GM18507 (cell line): ENCODE measurements around the gene TK1.

Experiments
- DNase-seq: peaks from one replicate; pipeline ENCODE4 v3.0.0; 2011; ENCODE audit warnings: low read depth; ENCODE audit not compliant: insufficient read length; ENCODE audit errors: extremely low spot score
- FAIRE-seq: peaks from 2 replicates; lab custom pipeline; 2011; peaks lifted over from hg19 to GRCh38; lab: Jason Lieb, UNC

TK1 gene

DNA sequence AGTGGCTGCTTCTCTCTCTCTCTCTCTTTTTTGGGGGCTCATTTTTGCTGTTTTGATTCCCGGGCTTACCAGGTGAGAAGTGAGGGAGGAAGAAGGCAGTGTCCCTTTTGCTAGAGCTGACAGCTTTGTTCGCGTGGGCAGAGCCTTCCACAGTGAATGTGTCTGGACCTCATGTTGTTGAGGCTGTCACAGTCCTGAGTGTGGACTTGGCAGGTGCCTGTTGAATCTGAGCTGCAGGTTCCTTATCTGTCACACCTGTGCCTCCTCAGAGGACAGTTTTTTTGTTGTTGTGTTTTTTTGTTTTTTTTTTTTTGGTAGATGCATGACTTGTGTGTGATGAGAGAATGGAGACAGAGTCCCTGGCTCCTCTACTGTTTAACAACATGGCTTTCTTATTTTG is 36.9 kb upstream of the TK1 start:
- DNase-seq (no peak), FAIRE-seq (no peak)

DNA sequence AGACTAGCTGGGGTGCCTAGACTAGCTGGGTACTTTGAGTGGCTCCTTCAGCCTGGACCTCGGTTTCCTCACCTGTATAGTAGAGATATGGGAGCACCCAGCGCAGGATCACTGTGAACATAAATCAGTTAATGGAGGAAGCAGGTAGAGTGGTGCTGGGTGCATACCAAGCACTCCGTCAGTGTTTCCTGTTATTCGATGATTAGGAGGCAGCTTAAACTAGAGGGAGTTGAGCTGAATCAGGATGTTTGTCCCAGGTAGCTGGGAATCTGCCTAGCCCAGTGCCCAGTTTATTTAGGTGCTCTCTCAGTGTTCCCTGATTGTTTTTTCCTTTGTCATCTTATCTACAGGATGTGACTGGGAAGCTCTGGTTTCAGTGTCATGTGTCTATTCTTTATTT is 36.2 kb upstream of the TK1 start:
- DNase-seq (no peak), FAIRE-seq (no peak)

DNA sequence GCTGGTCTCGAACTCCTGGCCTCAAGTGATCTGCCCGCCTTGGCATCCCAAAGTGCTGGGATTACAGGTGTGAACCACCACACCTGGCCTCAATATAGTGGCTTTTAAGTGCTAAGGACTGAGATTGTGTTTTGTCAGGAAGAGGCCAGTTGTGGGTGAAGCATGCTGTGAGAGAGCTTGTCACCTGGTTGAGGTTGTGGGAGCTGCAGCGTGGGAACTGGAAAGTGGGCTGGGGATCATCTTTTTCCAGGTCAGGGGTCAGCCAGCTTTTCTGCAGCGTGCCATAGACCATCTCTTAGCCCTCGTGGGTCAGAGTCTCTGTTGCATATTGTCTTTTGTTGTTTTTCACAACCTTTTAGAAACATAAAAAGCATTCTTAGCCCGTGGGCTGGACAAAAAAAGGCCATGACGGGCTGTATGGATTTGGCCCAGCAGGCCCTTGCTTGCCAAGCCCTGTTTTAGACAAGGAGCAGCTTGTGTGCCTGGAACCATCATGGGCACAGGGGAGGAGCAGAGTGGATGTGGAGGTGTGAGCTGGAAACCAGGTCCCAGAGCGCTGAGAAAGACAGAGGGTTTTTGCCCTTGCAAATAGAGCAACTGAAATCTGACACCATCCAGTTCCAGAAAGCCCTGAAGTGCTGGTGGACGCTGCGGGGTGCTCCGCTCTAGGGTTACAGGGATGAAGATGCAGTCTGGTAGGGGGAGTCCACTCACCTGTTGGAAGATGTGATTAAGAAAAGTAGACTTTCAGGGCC is 32.7 kb upstream of the TK1 start:
- DNase-seq (no peak), FAIRE-seq (no peak)

DNA sequence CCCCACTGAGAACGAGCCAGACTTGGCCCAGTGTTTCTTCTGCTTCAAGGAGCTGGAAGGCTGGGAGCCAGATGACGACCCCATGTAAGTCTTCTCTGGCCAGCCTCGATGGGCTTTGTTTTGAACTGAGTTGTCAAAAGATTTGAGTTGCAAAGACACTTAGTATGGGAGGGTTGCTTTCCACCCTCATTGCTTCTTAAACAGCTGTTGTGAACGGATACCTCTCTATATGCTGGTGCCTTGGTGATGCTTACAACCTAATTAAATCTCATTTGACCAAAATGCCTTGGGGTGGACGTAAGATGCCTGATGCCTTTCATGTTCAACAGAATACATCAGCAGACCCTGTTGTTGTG is 27.8 kb upstream of the TK1 start:
- FAIRE-seq: no peak
- no peak for DNase-seq

DNA sequence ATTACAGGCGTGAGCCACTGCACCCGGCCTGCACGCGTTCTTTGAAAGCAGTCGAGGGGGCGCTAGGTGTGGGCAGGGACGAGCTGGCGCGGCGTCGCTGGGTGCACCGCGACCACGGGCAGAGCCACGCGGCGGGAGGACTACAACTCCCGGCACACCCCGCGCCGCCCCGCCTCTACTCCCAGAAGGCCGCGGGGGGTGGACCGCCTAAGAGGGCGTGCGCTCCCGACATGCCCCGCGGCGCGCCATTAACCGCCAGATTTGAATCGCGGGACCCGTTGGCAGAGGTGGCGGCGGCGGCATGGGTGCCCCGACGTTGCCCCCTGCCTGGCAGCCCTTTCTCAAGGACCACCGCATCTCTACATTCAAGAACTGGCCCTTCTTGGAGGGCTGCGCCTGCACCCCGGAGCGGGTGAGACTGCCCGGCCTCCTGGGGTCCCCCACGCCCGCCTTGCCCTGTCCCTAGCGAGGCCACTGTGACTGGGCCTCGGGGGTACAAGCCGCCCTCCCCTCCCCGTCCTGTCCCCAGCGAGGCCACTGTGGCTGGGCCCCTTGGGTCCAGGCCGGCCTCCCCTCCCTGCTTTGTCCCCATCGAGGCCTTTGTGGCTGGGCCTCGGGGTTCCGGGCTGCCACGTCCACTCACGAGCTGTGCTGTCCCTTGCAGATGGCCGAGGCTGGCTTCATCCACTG is 27.3 kb upstream of the TK1 start, which contains the start of gene BIRC5:
Gene BIRC5 (plus strand): TSS at position 238 of the 690 bp plus-strand sequence. CDS start 64 bp downstream, at position 302.
- DNase-seq (peak; percentile 98), FAIRE-seq (peak; percentile 67)

DNA sequence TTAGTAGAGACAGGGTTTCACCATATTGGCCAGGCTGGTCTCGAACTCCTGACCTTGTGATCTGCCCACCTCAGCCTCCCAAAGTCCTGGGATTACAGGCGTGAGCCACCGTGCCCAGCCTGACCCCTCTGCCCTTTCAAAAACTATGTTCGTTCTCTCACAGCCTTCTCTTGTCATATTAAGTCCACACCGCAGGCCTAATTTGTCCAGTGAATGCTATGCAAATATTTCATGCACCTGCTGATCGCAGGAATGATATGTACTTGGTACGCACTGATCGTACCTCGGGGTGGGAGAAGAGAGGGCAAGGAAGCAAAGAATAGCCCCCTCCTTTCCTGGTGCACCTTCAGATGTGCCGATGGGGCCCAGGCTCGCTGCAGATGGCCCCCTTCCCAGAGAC is 24.2 kb upstream of the TK1 start:
- FAIRE-seq (no peak), DNase-seq (no peak)

DNA sequence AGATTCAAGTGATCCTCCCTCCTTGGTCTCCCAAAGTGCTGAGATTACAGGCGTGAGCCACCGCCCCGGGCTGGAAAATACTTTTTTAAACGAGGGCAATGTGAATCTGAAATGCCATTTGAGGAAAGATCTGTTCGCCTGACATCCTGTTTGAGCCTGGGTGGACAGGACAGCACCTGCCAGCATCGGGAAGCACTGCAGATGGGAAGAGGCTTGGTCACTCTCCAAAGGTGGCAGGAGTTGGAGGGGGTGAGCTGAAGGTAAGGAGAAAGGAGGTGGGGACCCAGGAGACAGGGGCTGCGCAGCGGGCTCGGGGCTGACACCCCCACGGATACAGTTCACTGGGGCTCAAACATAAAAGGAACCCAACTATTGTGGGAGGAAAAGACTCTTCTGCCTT is 23.3 kb upstream of the TK1 start:
- no peak for DNase-seq
- FAIRE-seq: no peak

DNA sequence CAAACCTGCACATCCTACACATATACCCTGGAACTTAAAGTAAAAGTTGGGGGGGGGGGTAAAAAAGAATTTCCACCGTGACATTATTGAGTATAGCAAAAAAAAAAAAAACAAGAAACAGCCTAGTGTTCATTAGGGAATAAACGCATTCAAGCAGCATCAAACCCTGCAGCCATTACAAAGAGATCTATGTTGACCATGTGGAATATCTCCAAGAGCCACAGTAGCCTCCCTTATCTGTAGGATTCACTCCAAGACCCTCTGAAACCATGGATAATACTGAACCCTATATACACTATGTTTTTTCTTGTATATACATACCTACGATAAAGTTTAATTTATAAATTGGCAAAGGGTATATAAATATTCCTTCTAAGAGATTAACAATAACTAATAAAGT is 21.6 kb upstream of the TK1 start:
- FAIRE-seq: no peak
- DNase-seq: no peak

DNA sequence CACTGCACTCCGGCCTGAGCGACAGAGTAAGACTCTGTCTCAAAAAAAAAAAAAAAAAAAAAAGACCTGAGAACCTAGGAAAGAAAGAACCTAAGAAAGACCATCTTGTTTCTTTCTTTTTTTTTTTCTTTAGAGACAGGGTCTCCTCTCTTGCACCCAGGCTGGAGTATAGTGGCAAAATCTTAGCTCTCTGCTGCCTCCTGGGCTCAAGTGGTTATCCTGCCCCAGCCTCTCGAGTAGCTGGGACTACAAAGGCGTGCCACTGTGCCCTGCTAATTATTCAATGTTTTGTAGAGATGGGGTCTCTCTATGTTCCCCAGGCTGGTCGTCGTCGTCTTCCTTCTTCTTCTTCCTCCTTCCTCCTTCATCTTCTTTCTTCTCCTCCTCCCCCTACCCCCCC is 19.4 kb upstream of the TK1 start:
- no peak for FAIRE-seq

DNA sequence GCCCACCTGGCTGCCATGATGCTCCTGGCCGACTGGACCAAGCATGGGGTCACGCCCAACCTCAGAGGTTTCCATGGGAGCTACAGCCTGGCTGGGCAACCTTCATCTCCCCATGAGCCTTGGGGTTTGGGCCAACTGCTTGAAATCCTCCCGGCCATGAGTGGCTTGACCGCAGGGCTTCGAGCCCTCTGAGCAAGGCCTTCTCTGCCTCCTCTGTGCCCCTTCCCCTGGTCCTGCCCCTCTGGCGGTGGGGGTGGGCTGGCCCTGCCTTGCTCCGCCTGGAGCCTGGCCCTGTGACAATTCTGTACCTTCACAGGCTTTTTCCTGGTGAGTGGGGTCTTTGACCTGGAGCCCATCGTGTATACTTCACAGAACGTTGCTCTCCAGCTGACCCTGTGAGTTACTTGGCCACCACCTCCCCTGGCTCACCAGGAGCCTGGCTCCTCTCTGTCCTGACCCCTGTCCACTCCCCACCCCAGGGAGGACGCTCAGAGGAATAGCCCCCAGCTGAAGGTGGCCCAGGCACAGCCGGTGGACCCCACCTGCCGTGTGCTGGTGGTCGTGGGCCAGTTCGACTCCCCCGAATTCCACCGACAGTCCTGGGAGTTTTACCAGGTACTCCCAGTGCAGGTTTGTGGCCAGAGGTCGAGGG is 18.4 kb upstream of the TK1 start:
- FAIRE-seq: no peak
- DNase-seq: no peak

More for the DNA sequence above, 19.4 kb upstream of the TK1 start:
- DNase-seq: no peak

DNA sequence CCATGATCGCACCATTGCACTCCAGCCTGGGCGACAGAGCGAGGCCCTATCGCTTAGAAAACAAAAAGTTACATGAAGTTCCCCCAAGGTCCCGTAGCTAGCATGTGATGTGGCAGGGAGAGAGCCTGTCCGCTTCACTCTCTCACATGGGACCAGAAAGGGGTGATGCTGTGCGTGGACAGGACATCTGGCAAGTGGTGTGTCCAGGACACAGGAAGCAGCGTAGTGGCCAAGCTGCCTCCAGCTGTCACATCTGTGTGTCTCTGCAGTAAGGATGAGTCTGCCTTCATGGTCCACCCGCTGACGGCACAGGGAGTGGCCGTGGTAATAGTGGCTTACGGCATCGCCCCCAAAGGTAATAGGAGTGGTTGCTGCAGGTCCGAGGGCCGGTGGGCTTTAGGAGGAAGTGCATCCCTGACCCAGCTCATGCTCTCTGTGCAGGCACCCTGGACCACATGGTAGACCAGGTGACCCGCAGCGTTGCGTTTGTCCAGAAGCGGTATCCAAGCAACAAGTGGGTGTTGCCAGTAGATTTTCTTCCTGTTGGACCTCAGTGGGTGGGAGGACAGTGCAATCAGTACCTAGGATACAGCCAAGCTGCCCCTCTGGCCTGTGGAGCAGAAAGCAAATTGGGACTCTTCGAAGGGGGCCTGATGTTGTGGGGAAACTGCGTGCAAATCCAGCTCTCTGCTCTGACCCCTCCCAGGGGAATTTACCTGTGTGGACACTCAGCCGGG is 17.7 kb upstream of the TK1 start:
- FAIRE-seq (no peak), DNase-seq (no peak)

DNA sequence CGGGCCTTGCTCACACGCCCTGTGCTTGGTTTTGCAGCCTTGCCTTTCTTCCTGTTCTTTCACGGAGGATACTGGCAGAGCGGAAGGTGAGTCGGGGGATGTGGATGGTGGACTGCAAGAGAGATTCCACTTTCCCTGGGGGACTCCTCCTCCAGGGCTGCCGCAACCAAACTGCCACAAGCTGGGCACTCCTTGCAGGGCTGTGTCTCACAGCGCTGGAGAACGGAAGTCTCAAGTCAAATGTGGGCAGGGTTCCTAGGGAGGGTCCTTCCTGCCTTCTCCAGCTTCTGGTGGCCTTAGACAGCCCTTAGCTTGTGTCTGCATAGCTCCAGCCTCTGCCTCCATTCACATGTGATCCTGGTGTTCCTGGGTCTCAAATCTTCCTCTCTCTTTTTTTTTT is 15.8 kb upstream of the TK1 start:
- no peak for FAIRE-seq

DNA sequence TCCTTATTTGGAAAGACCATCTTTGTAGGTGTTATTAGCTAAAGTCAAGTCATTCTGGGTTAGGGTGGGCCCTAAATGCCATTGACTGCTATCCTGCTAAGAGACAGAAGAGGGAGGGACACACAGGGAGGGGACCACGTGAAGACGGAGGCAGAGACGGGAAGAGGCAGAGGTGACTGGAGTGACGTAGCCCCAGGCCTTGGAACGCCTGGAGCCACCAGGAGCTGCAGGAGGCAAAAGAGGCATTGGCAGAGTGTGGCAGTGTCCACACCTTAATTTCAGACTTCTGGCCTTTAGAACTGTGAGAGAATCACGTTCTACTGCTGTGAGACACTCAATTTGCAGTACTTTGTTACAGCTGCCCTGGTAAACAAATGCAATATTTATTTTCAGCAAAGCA is 13.6 kb upstream of the TK1 start:
- no peak for FAIRE-seq

More for the DNA sequence above, 15.8 kb upstream of the TK1 start:
- no peak for DNase-seq

DNA sequence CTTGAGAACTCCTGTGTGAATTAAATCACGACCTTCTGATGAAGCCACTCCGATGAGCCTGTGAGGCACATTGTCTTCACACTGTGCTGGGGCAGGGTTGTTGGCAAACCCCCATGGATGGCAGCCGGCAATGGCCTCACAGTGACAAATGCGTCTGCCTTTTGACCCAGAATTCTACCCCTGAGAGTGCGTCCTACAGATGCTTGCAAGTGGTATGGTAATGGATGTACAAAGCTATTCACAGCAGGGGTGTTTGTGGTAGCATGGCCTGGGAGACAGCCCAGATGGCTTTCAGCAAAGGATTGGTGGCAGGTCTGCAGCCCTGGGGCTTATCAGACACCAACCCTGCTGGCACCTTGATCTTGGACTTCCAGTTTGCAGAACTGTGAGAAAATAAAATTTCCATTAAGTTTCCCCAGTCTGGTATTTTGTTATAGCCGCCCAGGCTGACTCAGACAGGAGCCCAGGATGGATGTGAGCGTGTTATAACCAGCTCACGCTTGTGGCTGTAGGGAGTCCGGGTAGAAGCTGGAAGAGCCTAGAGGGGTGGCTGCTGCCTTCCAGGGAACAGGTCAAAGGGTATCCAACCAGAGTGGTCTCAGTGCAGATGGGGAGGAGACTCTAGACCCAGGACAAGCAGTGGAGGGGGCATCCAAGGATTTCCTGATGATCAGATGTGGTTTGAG is 10.4 kb upstream of the TK1 start:
- DNase-seq: no peak
- no peak for FAIRE-seq

More for the DNA sequence above, 13.6 kb upstream of the TK1 start:
- DNase-seq: no peak

DNA sequence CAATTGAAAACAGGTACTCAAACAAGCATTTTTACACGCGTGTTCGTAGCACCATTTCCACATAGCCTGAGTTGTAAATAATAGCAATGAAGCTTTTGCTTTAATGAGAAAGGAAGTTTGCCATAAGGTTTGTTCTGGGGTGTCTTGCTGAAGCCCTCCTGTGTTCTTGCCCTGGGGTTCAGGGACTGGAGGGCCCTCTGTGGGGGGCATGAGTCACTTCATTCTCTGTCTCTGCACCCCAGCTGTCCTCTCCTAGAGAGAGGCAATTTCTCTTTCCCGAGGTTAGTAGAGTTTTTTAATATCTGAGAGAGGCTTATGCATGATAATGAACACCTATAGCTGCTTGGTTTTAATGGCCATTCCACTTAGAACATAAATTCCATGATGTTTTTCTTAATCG is 9.9 kb upstream of the TK1 start:
- FAIRE-seq (no peak), DNase-seq (no peak)

DNA sequence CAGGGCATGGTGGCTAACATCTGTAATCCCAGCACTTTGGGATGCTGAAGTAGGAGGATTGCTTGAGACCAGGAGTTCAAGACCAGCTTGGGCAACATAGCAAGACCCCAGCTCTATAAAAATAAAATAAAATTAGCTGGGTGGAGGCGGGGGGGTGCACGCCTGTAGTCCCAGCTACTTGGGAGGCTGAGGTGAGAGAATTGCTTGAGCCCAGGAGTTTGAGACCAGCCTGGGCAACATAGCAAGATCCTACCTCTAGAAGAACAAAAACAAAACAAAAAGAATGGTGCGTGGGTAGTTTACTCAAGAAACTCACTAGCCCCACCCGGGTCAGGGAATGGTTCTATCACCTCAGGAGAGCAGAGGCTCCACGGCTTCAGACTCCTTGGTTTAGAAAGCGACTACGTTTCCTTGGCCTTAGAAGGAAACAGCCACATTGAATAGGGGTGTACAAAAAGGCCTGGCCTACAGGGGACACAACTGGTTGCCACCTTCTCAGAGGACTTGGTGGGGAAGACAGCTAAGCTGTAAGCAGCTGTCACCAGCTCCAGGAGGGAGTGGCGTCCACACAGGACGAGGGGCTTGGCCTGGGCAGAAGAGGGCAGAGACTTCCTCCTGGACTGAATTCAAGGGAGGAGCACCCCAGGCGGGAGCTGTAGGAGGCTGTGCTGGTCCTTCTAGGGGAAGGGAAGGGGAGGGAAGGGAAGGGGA is 716 bp downstream of the TK1 start:
- FAIRE-seq: no peak

DNA sequence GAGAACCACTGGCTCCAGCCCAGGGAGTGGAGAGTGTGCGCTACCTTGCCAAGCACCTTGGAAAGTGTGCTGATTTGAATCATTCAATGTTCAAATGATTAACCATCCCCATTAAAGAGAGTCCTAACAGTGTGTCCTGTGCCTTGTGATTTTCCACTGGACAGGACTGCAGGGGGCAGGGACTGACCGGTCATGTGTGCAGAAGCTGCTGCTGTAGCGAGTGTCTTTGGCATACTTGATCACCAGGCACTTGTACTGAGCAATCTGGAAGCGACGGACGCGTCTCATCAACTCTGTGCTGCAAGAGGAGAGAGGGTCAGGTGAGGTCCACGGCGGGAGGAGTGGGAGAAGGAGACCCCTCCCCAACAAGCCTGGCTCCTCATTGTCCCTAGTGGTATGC is 2.0 kb downstream of the TK1 start:
- DNase-seq (no peak), FAIRE-seq (no peak)

More for the DNA sequence above, 716 bp downstream of the TK1 start:
- DNase-seq: no peak

DNA sequence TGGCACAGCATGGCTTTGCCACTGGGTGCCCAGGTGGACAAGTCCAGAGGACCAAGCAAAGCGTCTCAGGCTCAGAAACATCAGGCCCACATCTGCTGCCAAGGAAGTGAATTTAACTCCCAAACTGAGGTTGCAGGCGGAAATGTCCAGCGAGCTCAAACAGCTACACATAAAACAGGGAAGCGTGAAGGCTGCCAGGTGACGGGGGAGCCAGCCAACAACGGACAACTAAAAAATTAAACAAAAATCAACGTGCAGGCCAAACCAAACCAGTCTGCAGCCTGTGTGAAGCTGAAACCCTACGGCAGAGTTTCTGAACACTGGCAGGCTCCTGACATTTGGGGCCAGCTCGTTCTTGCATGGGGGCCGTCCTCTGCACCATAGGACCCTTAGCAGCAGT is 2.5 kb downstream of the TK1 start:
- no peak for DNase-seq
- FAIRE-seq: no peak

DNA sequence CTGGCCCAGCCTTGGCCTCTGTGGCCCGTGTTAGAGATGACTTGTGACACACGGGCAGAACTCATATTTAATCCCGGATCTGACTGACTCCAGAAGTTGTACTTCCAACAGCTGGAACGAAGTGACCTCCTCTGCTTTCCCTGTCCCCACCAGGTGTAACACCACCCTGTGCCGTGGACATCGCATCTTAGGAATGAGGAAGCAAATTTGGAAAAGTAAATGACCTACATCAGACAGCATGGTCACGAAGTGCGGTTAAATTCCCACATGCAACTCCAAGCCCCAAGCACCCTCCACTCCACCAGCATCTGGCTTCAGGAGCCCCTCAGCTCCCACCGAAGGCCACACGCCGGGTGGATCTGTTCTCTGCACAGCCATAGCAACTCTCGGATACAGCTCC is 2.9 kb downstream of the TK1 start:
- DNase-seq: no peak
- FAIRE-seq: no peak
